H1 (cell line): ENCODE measurements around the gene BABAM2. TPM values are rescaled to one million over a fixed set of nuclear protein-coding genes. Genes with fewer than 3 reads are reported as not detected.

Experiments
- CTCF ChIA-PET: fragments of 300-600 bp; sonication (Branson Sonifier 250); formaldehyde crosslinking; loops from one replicate; lab custom pipeline; 2021; ENCODE audit not compliant: partially characterized antibody; lab: Charles Lee
- POLR2A ChIA-PET: fragments of 300-600 bp; sonication (Branson Sonifier 250); formaldehyde crosslinking; loops from one replicate; lab custom pipeline; 2021; ENCODE audit warnings: inconsistent platforms; ENCODE audit not compliant: partially characterized antibody; lab: Charles Lee
- DNase-seq, 2 experiments: peaks; one replicate each; pipeline versions ENCODE4 v3.0.0 to v3.0.0-alpha.2; 2010 to 2022; ENCODE audit warnings: low spot score in 2 of 2, low read depth in 1 of 2, mixed read lengths in 1 of 2
- FAIRE-seq: peaks from 2 replicates; lab custom pipeline; 2011; peaks lifted over from hg19 to GRCh38; lab: Jason Lieb, UNC
- H2AFZ ChIP-seq: 2 replicates; pipeline ENCODE4 v1.8.1; 2012; ENCODE audit warnings: low read length, inconsistent platforms
- H2AK5ac ChIP-seq: 2 replicates; pipeline ENCODE4 v1.6.1; 2013; ENCODE audit warnings: low read depth, low read length
- H2BK120ac ChIP-seq: replicated peaks from 2 replicates; pipeline ENCODE3; 2013; ENCODE audit warnings: low read depth, low read length, inconsistent platforms
- H2BK12ac ChIP-seq: 2 replicates; pipeline ENCODE4 v1.6.1; 2013; ENCODE audit warnings: low read depth, low read length
- H2BK15ac ChIP-seq: 2 replicates; pipeline ENCODE4 v1.6.1; 2013; ENCODE audit warnings: low read length
- H2BK20ac ChIP-seq: 2 replicates; pipeline ENCODE4 v1.6.1; 2013; ENCODE audit warnings: low read length
- H2BK5ac ChIP-seq: 2 replicates; pipeline ENCODE4 v1.6.1; 2013; ENCODE audit warnings: low read depth, low read length
- H3K14ac ChIP-seq: 2 replicates; pipeline ENCODE4 v1.6.1; 2013; ENCODE audit warnings: inconsistent platforms; ENCODE audit not compliant: insufficient read length
- H3K18ac ChIP-seq: 2 replicates; pipeline ENCODE4 v1.6.1; 2013; ENCODE audit warnings: low read length; ENCODE audit errors: extremely low read depth
- H3K23ac ChIP-seq: 2 replicates; pipeline ENCODE4 v1.6.1; 2013; ENCODE audit warnings: inconsistent platforms; ENCODE audit not compliant: insufficient read length
- H3K23me2 ChIP-seq: 2 replicates; pipeline ENCODE4 v1.6.1; 2013; ENCODE audit warnings: low read depth, low read length
- H3K27ac ChIP-seq: 2 replicates; pipeline ENCODE4 v1.6.1; 2011; ENCODE audit warnings: low read depth, low read length, inconsistent platforms
- H3K27me3 ChIP-seq, 4 experiments: replicated peaks in 1 of 4; 1 replicate in 1 of 4; 2 replicates in 3 of 4; pipeline versions ENCODE4 v1.6.1 to v1.8.1; 2011 to 2013; ENCODE audit warnings: low read length in 3 of 4, mild to moderate bottlenecking in 3 of 4, inconsistent platforms in 2 of 4, mixed read lengths in 2 of 4, moderate library complexity in 1 of 4; ENCODE audit not compliant: control insufficient read depth in 3 of 4, insufficient read depth in 3 of 4; ENCODE audit errors: extremely low read depth in 1 of 4
- H3K36me3 ChIP-seq, 4 experiments: 2 replicates each; pipeline versions ENCODE4 v1.6.1 to v1.8.1; 2011 to 2013; ENCODE audit warnings: mild to moderate bottlenecking in 4 of 4, low read length in 3 of 4, moderate library complexity in 2 of 4, control low read depth in 1 of 4, inconsistent platforms in 1 of 4; ENCODE audit not compliant: insufficient read depth in 4 of 4, control insufficient read depth in 2 of 4
- H3K4ac ChIP-seq: replicated peaks from 2 replicates; pipeline ENCODE3; 2013; ENCODE audit warnings: low read length, low read depth, mixed read lengths, inconsistent platforms; ENCODE audit not compliant: insufficient read length
- H3K4me1 ChIP-seq, 4 experiments: replicated peaks in 1 of 4; 1 replicate in 1 of 4; 2 replicates in 3 of 4; pipeline versions ENCODE4 v1.6.1 to v1.8.1; 2011 to 2013; ENCODE audit warnings: low read length in 3 of 4, inconsistent platforms in 2 of 4, mixed read lengths in 1 of 4; ENCODE audit not compliant: insufficient read depth in 4 of 4, control insufficient read depth in 3 of 4
- H3K4me2 ChIP-seq, 2 experiments: 2 replicates each; pipeline versions ENCODE4 v1.6.1 to v1.8.1; 2011 to 2013; ENCODE audit warnings: low read depth in 2 of 2, low read length in 2 of 2, control low read depth in 1 of 2, inconsistent platforms in 1 of 2, mild to moderate bottlenecking in 1 of 2; ENCODE audit not compliant: insufficient read depth in 1 of 2
- H3K4me3 ChIP-seq, 4 experiments: fragments of 200-600, 300-600 bp in 1 of 4; sonication (generic), shearing (Covaris generic), sonication (Bioruptor Twin) in 1 of 4; 2 replicates each; pipeline versions ENCODE4 v1.5.1 to v1.8.1; 2011 to 2016; ENCODE audit warnings: low read length in 4 of 4, low read depth in 3 of 4, control low read depth in 2 of 4, inconsistent platforms in 2 of 4, mild to moderate bottlenecking in 2 of 4, mixed read lengths in 1 of 4, moderate library complexity in 1 of 4; ENCODE audit not compliant: insufficient read depth in 2 of 4; ENCODE audit errors: extremely low read depth in 1 of 4
- H3K56ac ChIP-seq: replicated peaks from 2 replicates; pipeline ENCODE3; 2013; ENCODE audit warnings: low read depth, mild to moderate bottlenecking, mixed read lengths, low read length, inconsistent platforms; ENCODE audit not compliant: insufficient read length
- H3K79me1 ChIP-seq: 2 replicates; pipeline ENCODE4 v1.6.1; 2013; ENCODE audit warnings: low read depth, low read length, control low read depth
- H3K79me2 ChIP-seq, 2 experiments: 2 replicates each; pipeline versions ENCODE4 v1.6.1 to v1.8.1; 2012 to 2013; ENCODE audit warnings: low read length in 2 of 2, mild to moderate bottlenecking in 2 of 2, inconsistent platforms in 1 of 2; ENCODE audit not compliant: insufficient read depth in 2 of 2, control insufficient read depth in 1 of 2
- H3K9ac ChIP-seq, 4 experiments: replicated peaks in 1 of 4; 1 replicate in 1 of 4; 2 replicates in 3 of 4; pipeline versions ENCODE4 v1.6.1 to v1.8.1; 2011 to 2013; ENCODE audit warnings: low read depth in 3 of 4, low read length in 3 of 4, control low read depth in 2 of 4, mild to moderate bottlenecking in 2 of 4, moderate library complexity in 2 of 4, inconsistent platforms in 1 of 4; ENCODE audit errors: extremely low read depth in 1 of 4
- H3K9me3 ChIP-seq, 2 experiments: 2 replicates each; pipeline versions ENCODE4 v1.6.1 to v1.8.1; 2012 to 2013; ENCODE audit warnings: mild to moderate bottlenecking in 2 of 2, moderate library complexity in 2 of 2, control low read depth in 1 of 2, inconsistent platforms in 1 of 2, low read depth in 1 of 2, low read length in 1 of 2, mixed read lengths in 1 of 2; ENCODE audit not compliant: insufficient read depth in 2 of 2
- H4K20me1 ChIP-seq, 2 experiments: replicated peaks in 1 of 2; 2 replicates each; pipeline versions ENCODE3 to v1.8.1; 2011 to 2013; ENCODE audit warnings: inconsistent platforms in 2 of 2, low read length in 2 of 2, mild to moderate bottlenecking in 1 of 2; ENCODE audit not compliant: insufficient read depth in 2 of 2, control insufficient read depth in 1 of 2
- H4K5ac ChIP-seq: 2 replicates; pipeline ENCODE4 v1.6.1; 2013; ENCODE audit warnings: low read length, low read depth, mixed read lengths, inconsistent platforms; ENCODE audit not compliant: insufficient read length
- H4K8ac ChIP-seq: 2 replicates; pipeline ENCODE4 v1.8.0; 2013; ENCODE audit warnings: mild to moderate bottlenecking, moderate library complexity, low read length, inconsistent platforms; ENCODE audit not compliant: insufficient read depth; ENCODE audit errors: extremely low read depth
- H4K91ac ChIP-seq: replicated peaks from 2 replicates; pipeline ENCODE3; 2013; ENCODE audit warnings: low read length, mixed read lengths, inconsistent platforms; ENCODE audit not compliant: insufficient read length
- BACH1 ChIP-seq: IDR thresholded peaks from 2 replicates; pipeline ENCODE4 v1.6.1; 2012; ENCODE audit warnings: low read length, improper control_type of control experiment
- CHD2 ChIP-seq: IDR thresholded peaks from 2 replicates; pipeline ENCODE4 v1.6.1; 2012; ENCODE audit warnings: low read length, improper control_type of control experiment
- EGR1 ChIP-seq: IDR thresholded peaks from 2 replicates; pipeline ENCODE4 v1.6.1; 2011; ENCODE audit warnings: low read depth, low read length, borderline replicate concordance
- NANOG ChIP-seq: IDR thresholded peaks from 2 replicates; pipeline ENCODE4 v1.6.1; 2011; ENCODE audit warnings: low read length, low read depth, mild to moderate bottlenecking, inconsistent platforms; ENCODE audit not compliant: insufficient read depth, poor library complexity, severe bottlenecking
- POLR2A ChIP-seq, 2 experiments: IDR thresholded peaks; 1 replicate in 1 of 2; 2 replicates in 1 of 2; pipeline ENCODE4 v1.6.1; 2011; ENCODE audit warnings: low read depth in 2 of 2, low read length in 2 of 2, mild to moderate bottlenecking in 2 of 2; ENCODE audit errors: control extremely low read depth in 1 of 2
- RNF2 ChIP-seq: fragments of 200-900, 300-1000 bp; sonication (generic); IDR thresholded peaks from 2 replicates; pipeline ENCODE4 v1.7.1; 2016; ENCODE audit warnings: borderline replicate concordance, low read depth, mild to moderate bottlenecking, antibody characterized with exemption, low read length; ENCODE audit not compliant: poor library complexity, severe bottlenecking; ENCODE audit errors: missing control alignments
- SIN3A ChIP-seq, 2 experiments: IDR thresholded peaks in 1 of 2; conservative IDR thresholded peaks in 1 of 2; 2 replicates each; pipeline ENCODE4 v1.6.1; 2011 to 2012; ENCODE audit warnings: low read length in 2 of 2, improper control_type of control experiment in 1 of 2, low read depth in 1 of 2, mild to moderate bottlenecking in 1 of 2
- SP1 ChIP-seq: IDR thresholded peaks from 2 replicates; pipeline ENCODE4 v1.6.1; 2011; ENCODE audit warnings: low read depth, low read length
- YY1 ChIP-seq: IDR thresholded peaks from 2 replicates; pipeline ENCODE4 v1.6.1; 2011; ENCODE audit warnings: low read depth, mild to moderate bottlenecking, low read length
- WGBS, 2 experiments: shearing (Covaris generic) in 1 of 2; methylation state at CpG; one replicate each; pipeline versions ENCODE4 v1.1.6 to v1.1.7; 2013 to 2015; ENCODE audit warnings: low lambda C conversion rate in 2 of 2, mixed read lengths in 2 of 2, inconsistent platforms in 1 of 2, low coverage in 1 of 2, missing lambda C conversion rate in 1 of 2; ENCODE audit not compliant: insufficient replicate concordance in 2 of 2, insufficient coverage in 1 of 2, insufficient read length in 1 of 2; ENCODE audit errors: extremely low coverage in 1 of 2, missing lambda C conversion rate in 1 of 2; 5-methylcytosine and 5-hydroxymethylcytosine counted together
- polyA plus RNA-seq, 7 experiments: library from polyadenylated mRNA; depleted of rRNA in 3 of 7; stranded (reverse) in 5 of 7; unstranded in 2 of 7; fragments of >200 nt in 5 of 7; fragments of 200-250 nt in 2 of 7; gene quantifications; 1 replicate in 5 of 7; 2 replicates in 1 of 7; 4 replicates in 1 of 7; pipeline versions ENCODE4 v1.2.1 to v1.2.3, GENCODE V29; 2011 to 2013; ENCODE audit warnings: missing spikeins in 2 of 7, mixed read lengths in 2 of 7
- total RNA-seq: library from RNA; stranded (reverse); fragmentation: NEBNext Ultra II Directional; extraction: Animal tissue kit (Norgen Biotek cat#: 25700); gene quantifications from 2 replicates; pipeline ENCODE4 v1.2.1, GENCODE V29; 2021
- TF ChIP-seq, protein P1 (sequence below): IDR thresholded peaks from 2 replicates; pipeline ENCODE4 v1.6.1; 2011; ENCODE audit warnings: low read depth, mild to moderate bottlenecking, low read length; ENCODE audit not compliant: insufficient read depth
- TF ChIP-seq, protein P2 (sequence below): IDR thresholded peaks from 2 replicates; pipeline ENCODE4 v1.6.1; 2012; ENCODE audit warnings: inconsistent platforms

Gene BABAM2
- total and polyA plus RNA-seq, 2 of the 8 experiments (the other 6 are each of a cell fraction or from before 2014, with no cell fraction given) = 15.8 to 20.9 TPM

DNA sequence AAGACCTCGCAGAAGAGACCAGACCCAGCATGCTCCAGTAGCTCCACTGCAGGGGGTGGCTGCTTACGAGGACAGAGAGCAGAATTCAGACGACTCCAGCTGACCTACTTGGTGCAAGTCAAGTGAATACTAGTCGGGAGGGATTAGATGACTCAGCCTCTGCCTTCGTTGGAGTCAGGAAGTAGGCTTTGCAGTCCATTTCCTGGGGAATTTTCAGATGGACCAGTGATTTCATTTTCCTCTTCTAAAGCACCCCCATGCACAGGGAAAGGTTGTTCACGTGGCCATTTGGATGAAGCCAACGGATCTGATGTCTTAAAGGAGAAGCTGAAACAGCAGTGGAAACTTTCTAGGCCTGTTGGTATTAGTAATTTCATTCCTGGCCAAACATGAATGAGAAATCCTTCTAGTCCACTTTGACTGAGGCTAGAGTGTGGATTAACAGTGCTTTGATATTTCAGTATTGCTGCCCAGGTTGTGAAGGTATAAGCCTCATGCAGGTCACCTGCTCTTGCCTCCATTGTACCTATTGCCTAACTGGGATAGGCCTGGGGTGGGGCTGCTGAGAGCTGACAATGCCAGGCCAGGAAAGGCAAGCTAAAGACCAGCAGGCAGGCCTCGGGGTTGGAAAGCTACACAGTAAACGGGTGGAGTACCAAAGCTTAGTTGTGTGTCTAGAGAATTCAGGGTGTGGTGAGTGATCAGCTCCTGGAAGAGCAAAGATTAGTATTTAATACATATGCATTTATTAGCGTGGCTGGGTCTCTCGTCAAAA lies 384.6 kb downstream of the BABAM2 start:
- no peaks in the 10 kb centered on the region for H3K79me1 ChIP-seq
- H2AK5ac ChIP-seq = no peak overlapping the region
- CTCF ChIA-PET = interaction anchor here (1.4 to 1.7 kb wide), 3 partner anchors 10 to 35 kb away, joined by 3 to 5 read pairs (median 4); no protein-coding TSS in a partner anchor
- H3K4me3 ChIP-seq = no peak overlapping the region
- no peaks in the 10 kb centered on the region for H3K9me3 ChIP-seq
- WGBS, 2 experiments = 75% methylated on average over 11 of the region's 11 CpGs; no CpG with 5 or more reads in 1 of the 2 experiments
- H2BK20ac ChIP-seq = no peak overlapping the region
- no peaks in the 10 kb centered on the region for H3K27me3 ChIP-seq
- no peak overlapping the region for H3K18ac ChIP-seq
- H3K79me2 ChIP-seq = no peaks in the 10 kb centered on the region
- no peak overlapping the region for H3K4ac ChIP-seq
- no peak overlapping the region for H4K8ac ChIP-seq
- H3K36me3 ChIP-seq = no peaks in the 10 kb centered on the region
- H3K4me2 ChIP-seq = no peak overlapping the region
- H4K91ac ChIP-seq = no peak overlapping the region
- no peak overlapping the region for H2BK5ac ChIP-seq
- no peak overlapping the region for H4K5ac ChIP-seq
- H2AFZ ChIP-seq = no peak overlapping the region
- no peak overlapping the region for H3K14ac ChIP-seq
- H2BK120ac ChIP-seq = no peak overlapping the region
- H4K20me1 ChIP-seq = no peaks in the 10 kb centered on the region
- no peak overlapping the region for H2BK15ac ChIP-seq
- POLR2A ChIA-PET = interaction anchor here (0.6 kb wide), 1 partner anchor 577 kb away, joined by 3 read pairs; no protein-coding TSS in a partner anchor
- peak in 1 of 2 experiments; percentile 17 for DNase-seq
- no peak overlapping the region for H3K23ac ChIP-seq
- H3K4me1 ChIP-seq = peaks cover 0 to 9% (median 6%) of the 10 kb centered on the region in 4 experiments; a peak in 5 of 7 replicates
- no peak for FAIRE-seq
- no peak overlapping the region for H3K27ac ChIP-seq
- no peak overlapping the region for H2BK12ac ChIP-seq
- no peak overlapping the region for H3K9ac ChIP-seq
- H3K56ac ChIP-seq = no peak overlapping the region
- no peaks in the 10 kb centered on the region for H3K23me2 ChIP-seq
- TF ChIP-seq, protein P1, sequence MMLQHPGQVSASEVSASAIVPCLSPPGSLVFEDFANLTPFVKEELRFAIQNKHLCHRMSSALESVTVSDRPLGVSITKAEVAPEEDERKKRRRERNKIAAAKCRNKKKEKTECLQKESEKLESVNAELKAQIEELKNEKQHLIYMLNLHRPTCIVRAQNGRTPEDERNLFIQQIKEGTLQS = no peak
- no peak for TF ChIP-seq RNF2
- no peak for TF ChIP-seq POLR2A (IDR thresholded peaks at IDR 0.05; ENCODE audit: control extremely low read depth in 1 of 2, low read depth in 2 of 2, low read length in 2 of 2)
- no peak for TF ChIP-seq CHD2
- no peak for TF ChIP-seq SP1
- no peak for TF ChIP-seq EGR1
- no peak for TF ChIP-seq SIN3A (conservative IDR thresholded peaks at IDR 0.05 in 1 of 2, IDR thresholded peaks at IDR 0.05 in 1 of 2; ENCODE audit: low read depth in 1 of 2, low read length in 2 of 2)
- TF ChIP-seq YY1 = no peak
- TF ChIP-seq BACH1 = peak; percentile 24; the same call in 1 of the 2 replicates
- no peak for TF ChIP-seq NANOG
- TF ChIP-seq, protein P2, sequence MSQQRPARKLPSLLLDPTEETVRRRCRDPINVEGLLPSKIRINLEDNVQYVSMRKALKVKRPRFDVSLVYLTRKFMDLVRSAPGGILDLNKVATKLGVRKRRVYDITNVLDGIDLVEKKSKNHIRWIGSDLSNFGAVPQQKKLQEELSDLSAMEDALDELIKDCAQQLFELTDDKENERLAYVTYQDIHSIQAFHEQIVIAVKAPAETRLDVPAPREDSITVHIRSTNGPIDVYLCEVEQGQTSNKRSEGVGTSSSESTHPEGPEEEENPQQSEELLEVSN = no peak
